Measurements from ENCODE around the gene AKR1B1.

Gene AKR1B1

GRCh38 chr7:134450294-134451000 lies 8.5 kb downstream of the AKR1B1 start:
- in situ Hi-C loops (cut with HindIII; ENCODE audit: low sequenced_read_pairs): no loop called here
- no peak for TF ChIP-seq CTCF (IDR thresholded peaks at IDR 0.05; ENCODE audit: low read depth, low read length, missing control alignments)
- DNase-seq (ENCODE audit: low read depth): no peak
- no peak overlapping the region for H3K4me3 ChIP-seq (ENCODE audit: low read depth, low read length)

DNA sequence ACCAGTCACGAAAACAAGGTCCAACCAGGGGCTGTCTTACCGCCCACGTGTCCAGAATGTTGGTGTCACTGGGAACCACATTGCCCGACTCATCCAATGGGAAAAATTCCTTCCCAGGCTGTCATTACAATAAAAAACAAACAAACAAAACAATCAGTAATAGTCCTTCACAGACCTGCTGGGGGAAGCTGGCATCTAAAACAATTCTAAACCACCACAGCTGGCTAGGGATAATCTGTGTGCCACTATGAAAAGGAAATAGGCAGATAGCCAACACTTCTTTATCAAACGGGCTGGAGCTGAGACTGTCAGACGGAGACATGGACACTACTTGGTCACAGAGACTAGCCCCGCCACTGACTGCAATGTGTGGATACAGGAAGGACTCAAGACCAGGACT lies 9.2 kb downstream of the AKR1B1 start:
- TF ChIP-seq CTCF (IDR thresholded peaks at IDR 0.05; ENCODE audit: low read depth, low read length, missing control alignments): no peak
- in situ Hi-C loops (cut with HindIII; ENCODE audit: low sequenced_read_pairs): no loop called here
- H3K4me3 ChIP-seq (ENCODE audit: low read depth, low read length): no peak overlapping the region
- DNase-seq (ENCODE audit: low read depth): no peak

DNA sequence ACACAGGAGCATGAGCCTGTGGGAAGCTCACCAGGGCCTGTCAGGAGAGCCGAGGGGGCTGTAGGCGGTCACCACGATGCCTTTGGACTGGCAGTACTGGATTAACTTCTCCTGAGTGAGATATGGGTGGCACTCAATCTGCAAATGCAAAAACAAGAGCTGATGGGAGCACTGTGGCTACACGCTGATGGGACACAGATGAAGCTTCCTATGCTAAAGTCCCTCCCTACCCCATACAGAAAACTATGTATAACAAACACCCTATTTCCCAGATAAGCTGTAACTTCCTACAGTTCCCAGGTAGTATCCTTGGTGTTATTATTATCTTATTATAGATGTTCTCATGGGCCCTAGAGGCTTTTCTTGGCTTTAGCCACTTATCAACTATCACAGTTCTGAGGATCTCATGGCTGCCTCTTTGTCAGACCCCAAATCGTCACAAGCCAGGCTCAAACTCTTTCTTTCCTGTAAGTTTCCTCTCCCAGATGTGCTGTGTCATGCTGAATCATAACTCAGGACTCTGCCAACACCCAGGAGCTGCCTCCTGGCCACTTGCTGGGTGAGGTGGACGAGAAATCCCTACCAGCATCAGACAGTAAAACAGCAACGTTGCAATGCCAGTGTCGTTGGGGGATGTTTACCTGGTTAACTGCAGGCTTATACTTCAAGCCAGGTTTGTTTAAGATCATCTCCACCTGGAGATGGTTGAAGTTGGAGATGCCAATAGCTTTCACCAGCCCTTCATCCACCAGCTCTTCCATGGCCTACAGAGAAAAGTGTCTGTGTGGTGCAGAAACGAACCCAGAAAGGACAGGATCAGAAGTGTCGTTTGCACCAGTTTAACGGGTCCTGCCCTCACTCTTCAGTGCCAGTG lies 10.3 kb downstream of the AKR1B1 start:
- peak; percentile 45 for DNase-seq (ENCODE audit: low read depth)
- in situ Hi-C loops (cut with HindIII; ENCODE audit: low sequenced_read_pairs): no loop called here
- TF ChIP-seq CTCF (IDR thresholded peaks at IDR 0.05; ENCODE audit: low read depth, low read length, missing control alignments): no peak
- H3K4me3 ChIP-seq (ENCODE audit: low read depth, low read length): no peak overlapping the region

DNA sequence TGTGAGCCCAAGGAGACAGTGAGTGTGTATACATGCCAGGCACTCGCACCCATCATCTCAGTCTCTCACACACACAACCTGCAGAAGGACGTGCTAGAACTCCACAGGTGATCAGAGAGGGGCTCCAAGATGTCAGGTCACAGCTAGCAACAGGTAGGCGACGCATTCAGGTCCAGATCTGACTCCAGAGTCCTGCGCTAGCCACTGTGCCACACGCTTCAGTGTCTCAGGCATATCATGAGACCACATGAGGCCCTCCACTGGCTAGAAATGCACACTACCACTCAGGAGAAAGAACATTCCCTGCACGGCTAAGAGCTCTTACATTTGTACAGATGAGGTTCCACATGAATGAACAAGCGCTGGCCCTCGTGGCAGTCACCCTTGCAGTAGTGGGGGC lies 11.5 kb downstream of the AKR1B1 start:
- TF ChIP-seq CTCF (IDR thresholded peaks at IDR 0.05; ENCODE audit: low read depth, low read length, missing control alignments): no peak
- DNase-seq (ENCODE audit: low read depth): no peak
- H3K4me3 ChIP-seq (ENCODE audit: low read depth, low read length): no peak overlapping the region
- in situ Hi-C loops (cut with HindIII; ENCODE audit: low sequenced_read_pairs): no loop called here

GRCh38 chr7:134446923-134447322 lies 12.0 kb downstream of the AKR1B1 start:
- no peak overlapping the region for H3K4me3 ChIP-seq (ENCODE audit: low read depth, low read length)
- DNase-seq (ENCODE audit: low read depth): no peak
- in situ Hi-C loops (cut with HindIII; ENCODE audit: low sequenced_read_pairs): no loop called here
- TF ChIP-seq CTCF (IDR thresholded peaks at IDR 0.05; ENCODE audit: low read depth, low read length, missing control alignments): no peak

DNA sequence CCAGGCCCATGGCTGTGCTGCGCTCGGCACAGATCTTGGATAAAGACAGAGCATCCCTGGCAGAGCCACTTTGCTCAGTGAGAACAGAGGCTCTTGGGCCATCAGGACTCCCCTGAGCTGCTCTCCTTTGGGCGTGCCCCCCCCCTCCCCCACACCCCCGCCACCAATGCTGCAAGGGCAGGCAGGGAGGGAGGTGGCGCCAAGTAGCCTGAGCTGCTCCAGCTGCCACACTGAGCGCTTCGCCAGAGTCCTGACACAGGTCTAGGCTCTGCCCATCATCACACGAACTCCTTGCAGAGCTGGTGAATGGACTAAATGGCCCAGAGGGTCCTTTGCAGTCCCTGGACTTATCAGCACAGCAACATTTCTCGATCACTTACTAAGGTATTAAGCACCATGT lies 12.5 kb downstream of the AKR1B1 start:
- no peak for TF ChIP-seq CTCF (IDR thresholded peaks at IDR 0.05; ENCODE audit: low read depth, low read length, missing control alignments)
- no peak for DNase-seq (ENCODE audit: low read depth)
- H3K4me3 ChIP-seq (ENCODE audit: low read depth, low read length): no peak overlapping the region
- in situ Hi-C loops (cut with HindIII; ENCODE audit: low sequenced_read_pairs): no loop called here
